H9 (cell line): ENCODE results near the gene DLL3. TPM values are rescaled to one million over a fixed set of nuclear protein-coding genes. Genes with fewer than 3 reads are reported as not detected.

Experiments
- DNase-seq: peaks from one replicate; pipeline ENCODE4 v3.0.0-alpha.2; 2017
- H2AFZ ChIP-seq: one replicate; pipeline ENCODE4 v1.6.1; 2013; ENCODE audit warnings: mild to moderate bottlenecking, low read length, control low read depth, moderate library complexity
- H2AK5ac ChIP-seq: 2 replicates; pipeline ENCODE4 v1.6.1; 2013; ENCODE audit warnings: low read length, control low read depth, mixed read lengths; ENCODE audit not compliant: insufficient read length
- H2BK120ac ChIP-seq: one replicate; pipeline ENCODE4 v1.6.1; 2013; ENCODE audit warnings: low read depth, mild to moderate bottlenecking, low read length, control low read depth, inconsistent platforms; ENCODE audit not compliant: poor library complexity, severe bottlenecking
- H2BK12ac ChIP-seq: 2 replicates; pipeline ENCODE4 v1.6.1; 2013; ENCODE audit warnings: low read length, control low read depth, mixed read lengths, low read depth; ENCODE audit not compliant: insufficient read length
- H2BK15ac ChIP-seq: 2 replicates; pipeline ENCODE4 v1.6.1; 2013; ENCODE audit warnings: low read depth, low read length, control low read depth
- H2BK20ac ChIP-seq: one replicate; pipeline ENCODE4 v1.6.1; 2013; ENCODE audit warnings: low read depth, mild to moderate bottlenecking, low read length, control low read depth, inconsistent platforms; ENCODE audit not compliant: poor library complexity, severe bottlenecking
- H2BK5ac ChIP-seq: 2 replicates; pipeline ENCODE4 v1.6.1; 2013; ENCODE audit warnings: low read length, control low read depth, mixed read lengths; ENCODE audit not compliant: insufficient read length
- H3K14ac ChIP-seq: 2 replicates; pipeline ENCODE4 v1.6.1; 2013; ENCODE audit warnings: low read length, control low read depth; ENCODE audit not compliant: insufficient read depth
- H3K18ac ChIP-seq: 2 replicates; pipeline ENCODE4 v1.6.1; 2013; ENCODE audit warnings: low read depth, mild to moderate bottlenecking, mixed read lengths, low read length, control low read depth; ENCODE audit not compliant: insufficient read length
- H3K23ac ChIP-seq: 2 replicates; pipeline ENCODE4 v1.6.1; 2013; ENCODE audit warnings: low read length, control low read depth, mixed read lengths, low read depth; ENCODE audit not compliant: insufficient read length
- H3K23me2 ChIP-seq: 2 replicates; pipeline ENCODE4 v1.6.1; 2013; ENCODE audit warnings: low read depth, mild to moderate bottlenecking, mixed read lengths, low read length, control low read depth; ENCODE audit not compliant: insufficient read length, poor library complexity, severe bottlenecking
- H3K27ac ChIP-seq: 2 replicates; pipeline ENCODE4 v1.5.1; 2013; ENCODE audit warnings: low read length, control low read depth, mixed read lengths, low read depth; ENCODE audit not compliant: insufficient read length
- H3K27me3 ChIP-seq: 2 replicates; pipeline ENCODE4 v1.6.1; 2013; ENCODE audit warnings: low read length, control low read depth, inconsistent platforms; ENCODE audit not compliant: insufficient read depth
- H3K4ac ChIP-seq: 2 replicates; pipeline ENCODE4 v1.6.1; 2013; ENCODE audit warnings: low read depth, mild to moderate bottlenecking, control low read depth, inconsistent platforms, low read length, moderate library complexity
- H3K4me1 ChIP-seq: 2 replicates; pipeline ENCODE4 v1.6.1; 2013; ENCODE audit warnings: low read length, control low read depth, inconsistent platforms; ENCODE audit not compliant: insufficient read depth
- H3K4me2 ChIP-seq: 2 replicates; pipeline ENCODE4 v1.6.1; 2013; ENCODE audit warnings: low read length, control low read depth, mixed read lengths; ENCODE audit not compliant: insufficient read length, insufficient read depth
- H3K56ac ChIP-seq: 2 replicates; pipeline ENCODE4 v1.6.1; 2013; ENCODE audit warnings: low read depth, mild to moderate bottlenecking, mixed read lengths, low read length, control low read depth; ENCODE audit not compliant: insufficient read length
- H3K79me1 ChIP-seq: 2 replicates; pipeline ENCODE4 v1.6.1; 2013; ENCODE audit warnings: low read depth, mild to moderate bottlenecking, moderate library complexity, low read length, control low read depth, inconsistent platforms; ENCODE audit not compliant: insufficient read depth, poor library complexity, severe bottlenecking
- H3K79me2 ChIP-seq: 2 replicates; pipeline ENCODE4 v1.6.1; 2013; ENCODE audit warnings: low read length, control low read depth, inconsistent platforms; ENCODE audit not compliant: insufficient read depth
- H3K9ac ChIP-seq: 2 replicates; pipeline ENCODE4 v1.6.1; 2013; ENCODE audit warnings: low read length, control low read depth, mixed read lengths; ENCODE audit not compliant: insufficient read length; ENCODE audit errors: extremely low read depth
- H3K9me3 ChIP-seq: one replicate; pipeline ENCODE4 v1.6.1; 2013; ENCODE audit warnings: low read depth, low read length, inconsistent platforms; ENCODE audit not compliant: control insufficient read depth
- H3T11ph ChIP-seq: one replicate; pipeline ENCODE4 v1.6.1; 2013; ENCODE audit warnings: mild to moderate bottlenecking, low read length, control low read depth, inconsistent platforms
- H4K20me1 ChIP-seq: one replicate; pipeline ENCODE4 v1.6.1; 2013; ENCODE audit not compliant: control insufficient read depth, insufficient read length, insufficient read depth
- H4K5ac ChIP-seq: 2 replicates; pipeline ENCODE4 v1.6.1; 2013; ENCODE audit warnings: low read depth, mild to moderate bottlenecking, mixed read lengths, low read length, control low read depth; ENCODE audit not compliant: insufficient read length
- H4K8ac ChIP-seq: replicated peaks from 2 replicates; pipeline ENCODE4 v1.6.1; 2013; ENCODE audit warnings: low read length, control low read depth, mixed read lengths, low read depth; ENCODE audit not compliant: insufficient read length
- H4K91ac ChIP-seq: 2 replicates; pipeline ENCODE4 v1.6.1; 2013; ENCODE audit warnings: low read depth, mild to moderate bottlenecking, moderate library complexity, mixed read lengths, low read length, control low read depth; ENCODE audit not compliant: insufficient read length
- H3K27ac Mint-ChIP-seq, 3 experiments: 2 replicates in 2 of 3; 3 replicates in 1 of 3; pipeline ENCODE4 v1.8.0; 2020 to 2021; ENCODE audit warnings: mixed read lengths in 3 of 3, mild to moderate bottlenecking in 1 of 3, moderate library complexity in 1 of 3
- H3K27me3 Mint-ChIP-seq: 2 replicates; pipeline ENCODE4 v1.8.0; 2021; ENCODE audit warnings: low read depth, mild to moderate bottlenecking, moderate library complexity, mixed read lengths
- H3K36me3 Mint-ChIP-seq, 3 experiments: 2 replicates in 2 of 3; 3 replicates in 1 of 3; pipeline ENCODE4 v1.8.0; 2020 to 2021; ENCODE audit warnings: low read depth in 3 of 3, mixed read lengths in 3 of 3; ENCODE audit not compliant: insufficient read depth in 1 of 3
- H3K4me1 Mint-ChIP-seq, 2 experiments: 2 replicates each; pipeline ENCODE4 v1.8.0; 2020; ENCODE audit warnings: mixed read lengths in 2 of 2
- H3K4me3 Mint-ChIP-seq, 2 experiments: 2 replicates in 1 of 2; 3 replicates in 1 of 2; pipeline ENCODE4 v1.8.0; 2020 to 2021; ENCODE audit warnings: mild to moderate bottlenecking in 2 of 2, mixed read lengths in 2 of 2, moderate library complexity in 1 of 2
- H3K9me3 Mint-ChIP-seq, 2 experiments: 2 replicates in 1 of 2; 3 replicates in 1 of 2; pipeline ENCODE4 v1.8.0; 2020; ENCODE audit warnings: mild to moderate bottlenecking in 2 of 2, mixed read lengths in 2 of 2, moderate library complexity in 1 of 2
- CTCF ChIP-seq: fragments of 200-600 bp; sonication (generic); conservative IDR thresholded peaks from 3 replicates; pipeline ENCODE4 v1.8.0; 2021; ENCODE audit warnings: antibody characterized with exemption, mild to moderate bottlenecking
- WGBS: extraction: QIAGEN DNeasy Blood & Tissue Kit; methylation state at CpG from one replicate; pipeline ENCODE4 v1.1.7; 2013; ENCODE audit warnings: missing lambda C conversion rate, low lambda C conversion rate, mixed read lengths; ENCODE audit not compliant: insufficient read length; ENCODE audit errors: extremely low coverage; 5-methylcytosine and 5-hydroxymethylcytosine counted together
- total RNA-seq: library from RNA; stranded (reverse); gene quantifications from 2 replicates; pipeline ENCODE4 v1.2.1, GENCODE V29; 2021

DLL3 gene
- total RNA-seq, 1 experiment from 2014 or later, result 2.5 TPM

DNA sequence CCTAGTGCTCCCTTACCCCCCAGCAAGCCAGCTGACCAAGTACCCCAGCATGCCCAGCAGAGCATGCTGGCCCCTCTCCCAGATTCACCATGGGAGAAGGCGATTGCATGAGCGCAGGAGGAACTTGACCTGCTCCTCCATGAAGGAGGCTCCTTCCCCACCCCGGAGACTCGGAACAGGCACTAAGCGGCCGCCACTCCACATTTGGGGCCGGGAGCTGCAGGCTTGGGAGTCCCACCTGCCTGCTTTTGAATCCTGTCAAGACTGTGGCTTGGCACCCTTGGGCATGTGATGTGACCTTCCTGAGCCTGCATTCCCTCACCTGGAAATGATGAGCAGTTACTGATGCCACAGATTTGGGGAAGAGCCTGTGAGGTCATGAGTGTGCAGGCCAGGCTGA lies 30.8 kb upstream of the DLL3 start:
- no peaks in the 10 kb centered on the region for H3K27me3 ChIP-seq
- H3T11ph ChIP-seq, result no peak overlapping the region
- no peak overlapping the region for H3K4ac ChIP-seq
- H3K56ac ChIP-seq, result no peak overlapping the region
- H4K20me1 ChIP-seq, result peaks cover 3% of the 10 kb centered on the region
- no peak overlapping the region for H4K91ac ChIP-seq
- TF ChIP-seq CTCF, result no peak
- no peak for DNase-seq
- H3K23me2 ChIP-seq, result no peaks in the 10 kb centered on the region
- Mint-ChIP-seq H3K27ac (no peak overlapping the region), H3K4me3 (no peak overlapping the region), H3K9me3 (no peaks in the 10 kb centered on the region), H3K4me1 (no peaks in the 10 kb centered on the region), H3K36me3 (peaks cover 48 to 86% (median 86%) of the 10 kb centered on the region in 3 experiments), H3K27me3 (no peaks in the 10 kb centered on the region; the same call in 1 of the 2 replicates)
- no peak overlapping the region for H3K9ac ChIP-seq
- no peak overlapping the region for H2AK5ac ChIP-seq
- no peak overlapping the region for H3K23ac ChIP-seq
- no peak overlapping the region for H2BK15ac ChIP-seq
- H3K18ac ChIP-seq, result no peak overlapping the region
- H3K9me3 ChIP-seq, result no peaks in the 10 kb centered on the region
- H2BK5ac ChIP-seq, result no peak overlapping the region
- no peak overlapping the region for H3K14ac ChIP-seq
- no CpG with 5 or more reads among the region's 7 CpGs for WGBS
- no peak overlapping the region for H3K4me2 ChIP-seq
- no peaks in the 10 kb centered on the region for H3K4me1 ChIP-seq
- H2BK20ac ChIP-seq, result no peak overlapping the region
- H3K79me1 ChIP-seq, result no peaks in the 10 kb centered on the region
- H2BK12ac ChIP-seq, result no peak overlapping the region
- no peaks in the 10 kb centered on the region for H3K79me2 ChIP-seq
- no peak overlapping the region for H2AFZ ChIP-seq
- no peak overlapping the region for H3K27ac ChIP-seq
- H4K8ac ChIP-seq, result no peak overlapping the region
- H2BK120ac ChIP-seq, result no peak overlapping the region
- no peak overlapping the region for H4K5ac ChIP-seq
